ENCODE measurements around the gene SIN3A. TPM values are rescaled to one million over a fixed set of nuclear protein-coding genes. Genes with fewer than 3 reads are reported as not detected.
"Not testable (repeated sequence)": the region's sequence is repeated elsewhere in the genome, so short reads cannot be mapped to it uniquely, and the experiment has no call there.

The SIN3A gene
- total and polyA plus RNA-seq, 2 experiments from 2014 or later = 24.3 to 73.0 TPM

DNA sequence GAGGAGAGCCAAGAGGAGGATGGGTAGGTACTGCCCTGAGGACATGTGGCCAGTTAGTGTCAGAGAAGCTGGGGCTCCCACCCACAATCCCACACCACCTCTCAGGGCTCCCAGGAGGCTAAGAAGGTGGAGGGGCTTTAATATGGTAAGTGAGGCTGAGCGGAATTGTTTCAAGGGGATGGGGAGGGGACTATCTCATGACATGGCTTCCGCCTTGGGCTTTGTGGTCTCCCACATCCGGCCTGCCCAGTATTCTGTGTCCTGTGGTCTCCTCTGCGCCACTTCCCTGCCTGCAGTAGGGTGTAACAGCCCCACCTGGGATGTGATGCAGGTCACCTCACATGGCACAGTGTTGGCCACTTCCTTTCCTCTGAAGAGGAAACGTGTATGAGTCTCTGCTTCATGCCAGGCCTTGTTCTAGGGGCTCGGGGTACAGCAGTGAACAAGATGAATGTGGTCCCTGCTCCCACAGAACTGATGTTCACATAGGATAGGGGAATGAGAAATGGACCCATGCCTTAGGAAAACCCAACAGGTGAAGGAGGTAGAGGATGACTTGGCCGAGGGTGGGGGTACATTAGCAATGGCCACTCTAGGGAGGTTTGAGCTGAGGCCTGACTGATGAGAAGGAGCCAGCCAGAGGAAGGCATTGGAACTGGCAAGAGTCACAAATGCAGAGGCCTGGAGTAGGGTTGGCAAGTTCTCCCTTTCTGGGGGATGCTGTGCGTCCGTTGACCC is 101.5 kb downstream of the SIN3A start (continued):
- TF ChIP-seq CREB1 (CRISPR knock-in tag; IDR thresholded peaks at IDR 0.05; ENCODE audit: low read depth) = no peak

GRCh38 chr15:75349351-75349669 is 102.2 kb downstream of the SIN3A start:
- peaks cover 32% of the 10 kb centered on the region for H3K27me3 Mint-ChIP-seq (ENCODE audit: insufficient read depth, low read depth, poor library complexity)
- H3K9me3 Mint-ChIP-seq; H3K36me3 ChIP-seq (ENCODE audit: insufficient read depth); H3K27ac Mint-ChIP-seq; DNase-seq (ENCODE audit: low spot score); H2AFZ ChIP-seq; H3F3A ChIP-seq (replicated peaks; ENCODE audit: low read depth); H3K4me1 ChIP-seq (ENCODE audit: insufficient read depth); H3K27ac ChIP-seq (ENCODE audit: low read depth); H3K9me2 ChIP-seq (ENCODE audit: insufficient read depth); H3K79me2 ChIP-seq (replicated peaks; ENCODE audit: insufficient read depth); H4K20me1 ChIP-seq (replicated peaks; ENCODE audit: insufficient read depth); ATAC-seq; H3K36me3 Mint-ChIP-seq (ENCODE audit: low read depth); H3K4me1 Mint-ChIP-seq: not testable (repeated sequence)
- H3K4me3 Mint-ChIP-seq = 0 out of 3 replicates have a peak overlapping the region, but pooled peaks have one; percentile 92
- peak overlapping the region; percentile 97 for H3K4me2 ChIP-seq
- H3K4me3 ChIP-seq = peak overlapping the region; percentile 95; the same call in 1 of the 2 replicates
- H3K27me3 ChIP-seq (ENCODE audit: insufficient read depth) = peaks cover 36% of the 10 kb centered on the region

GRCh38 chr15:75348562-75349350 is 102.7 kb downstream of the SIN3A start:
- Histone ChIP-seq H4K20me1 (replicated peaks; ENCODE audit: insufficient read depth) (no peaks in the 10 kb centered on the region), H3K4me1 (ENCODE audit: insufficient read depth) (peaks cover 4% of the 10 kb centered on the region; the same call in 1 of the 2 replicates), H2AFZ (peak overlapping the region; percentile 93), H3K36me3 (ENCODE audit: insufficient read depth) (no peaks in the 10 kb centered on the region), H3K27ac (ENCODE audit: low read depth) (no peak overlapping the region), H3K9me2 (ENCODE audit: insufficient read depth) (0 out of 2 replicates have a peak, but pooled peaks cover 5% of the 10 kb centered on the region), H3K4me2 (peak overlapping the region; percentile 97), H3F3A (replicated peaks; ENCODE audit: low read depth) (0 out of 2 replicates have a peak, but pooled peaks cover 4% of the 10 kb centered on the region), H3K27me3 (ENCODE audit: insufficient read depth) (peaks cover 36% of the 10 kb centered on the region), H3K4me3 (peak overlapping the region; percentile 95), H3K79me2 (replicated peaks; ENCODE audit: insufficient read depth) (no peaks in the 10 kb centered on the region)
- no peaks in the 10 kb centered on the region for H3K9me3 Mint-ChIP-seq
- DNase-seq (ENCODE audit: low spot score) = peak; percentile 63
- no peak overlapping the region for H3K27ac Mint-ChIP-seq
- H3K4me3 Mint-ChIP-seq = peak overlapping the region; percentile 92
- H3K36me3 Mint-ChIP-seq (ENCODE audit: low read depth) = peaks cover 5% of the 10 kb centered on the region; the same call in 1 of the 3 replicates
- H3K4me1 Mint-ChIP-seq = peaks cover 6% of the 10 kb centered on the region; the same call in 2 of the 3 replicates
- ATAC-seq = peak; percentile 30
- peaks cover 34% of the 10 kb centered on the region for H3K27me3 Mint-ChIP-seq (ENCODE audit: insufficient read depth, low read depth, poor library complexity)
- TF ChIP-seq EZH2 (IDR thresholded peaks at IDR 0.05; ENCODE audit: low read depth, unreplicated experiment) = no peak
- TF ChIP-seq, protein P1, sequence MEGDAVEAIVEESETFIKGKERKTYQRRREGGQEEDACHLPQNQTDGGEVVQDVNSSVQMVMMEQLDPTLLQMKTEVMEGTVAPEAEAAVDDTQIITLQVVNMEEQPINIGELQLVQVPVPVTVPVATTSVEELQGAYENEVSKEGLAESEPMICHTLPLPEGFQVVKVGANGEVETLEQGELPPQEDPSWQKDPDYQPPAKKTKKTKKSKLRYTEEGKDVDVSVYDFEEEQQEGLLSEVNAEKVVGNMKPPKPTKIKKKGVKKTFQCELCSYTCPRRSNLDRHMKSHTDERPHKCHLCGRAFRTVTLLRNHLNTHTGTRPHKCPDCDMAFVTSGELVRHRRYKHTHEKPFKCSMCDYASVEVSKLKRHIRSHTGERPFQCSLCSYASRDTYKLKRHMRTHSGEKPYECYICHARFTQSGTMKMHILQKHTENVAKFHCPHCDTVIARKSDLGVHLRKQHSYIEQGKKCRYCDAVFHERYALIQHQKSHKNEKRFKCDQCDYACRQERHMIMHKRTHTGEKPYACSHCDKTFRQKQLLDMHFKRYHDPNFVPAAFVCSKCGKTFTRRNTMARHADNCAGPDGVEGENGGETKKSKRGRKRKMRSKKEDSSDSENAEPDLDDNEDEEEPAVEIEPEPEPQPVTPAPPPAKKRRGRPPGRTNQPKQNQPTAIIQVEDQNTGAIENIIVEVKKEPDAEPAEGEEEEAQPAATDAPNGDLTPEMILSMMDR (conservative IDR thresholded peaks at IDR 0.05; ENCODE audit: low read depth in 2 of 2) = no peak
- no peak for TF ChIP-seq EZH2phosphoT487 (IDR thresholded peaks at IDR 0.05; ENCODE audit: unreplicated experiment)
- no peak for TF ChIP-seq REST (IDR thresholded peaks at IDR 0.05; ENCODE audit: unreplicated experiment)

Data from GM23338 (cell line).